Sigmoid colon (tissue), 7 donors: ENCODE results near the gene GTF2H1. TPM values are rescaled to one million over a fixed set of nuclear protein-coding genes. Genes with fewer than 3 reads are reported as not detected.

Source experiments
- DNase-seq: peaks from one replicate; pipeline ENCODE4 v3.0.0-alpha.2; 2019
- H3K27ac ChIP-seq, 4 donors: fragments of 200-600 bp; sonication (generic); one replicate each; pipeline ENCODE4 v1.5.1; 2016 to 2019; ENCODE audit warnings: mild to moderate bottlenecking in 1 of 4
- H3K27me3 ChIP-seq, 3 donors: fragments of 200-600 bp; sonication (generic); one replicate each; pipeline ENCODE4 v1.5.1; 2019; ENCODE audit warnings: mild to moderate bottlenecking in 1 of 3
- H3K36me3 ChIP-seq, 4 donors: fragments of 200-600 bp; sonication (generic); one replicate each; pipeline ENCODE4 v1.5.1; 2016 to 2019
- H3K4me1 ChIP-seq, 4 donors: fragments of 200-600 bp; sonication (generic); one replicate each; pipeline ENCODE4 v1.5.1; 2017 to 2019
- H3K4me3 ChIP-seq, 4 donors: fragments of 200-600 bp; sonication (generic); one replicate each; pipeline ENCODE4 v1.5.1; 2017 to 2019; ENCODE audit warnings: mild to moderate bottlenecking in 2 of 4, moderate library complexity in 1 of 4
- H3K9me3 ChIP-seq, 4 donors: fragments of 200-600 bp in 3 of 4; sonication (generic) in 3 of 4; one replicate each; pipeline versions ENCODE4 v1.5.1 to v1.6.1; 2013 to 2019
- EP300 ChIP-seq, 4 donors: sonication (generic); formaldehyde crosslinking; IDR thresholded peaks; one replicate each; pipeline ENCODE4 v1.6.1; 2017; ENCODE audit warnings: antibody characterized with exemption in 4 of 4
- POLR2A ChIP-seq, 2 donors: fragments of 450-650 bp; IDR thresholded peaks; one replicate each; pipeline ENCODE4 v1.6.1; 2016; ENCODE audit warnings: antibody characterized with exemption in 2 of 2, mild to moderate bottlenecking in 2 of 2, moderate library complexity in 2 of 2
- POLR2AphosphoS5 ChIP-seq, 4 donors: sonication (generic); formaldehyde crosslinking; IDR thresholded peaks; one replicate each; pipeline ENCODE4 v1.6.1; 2017; ENCODE audit warnings: antibody characterized with exemption in 4 of 4
- WGBS, 2 donors: extraction: QIAGEN DNeasy Blood & Tissue Kit; methylation state at CpG; one replicate each; pipeline ENCODE4 v1.1.7; 2013; 5-methylcytosine and 5-hydroxymethylcytosine counted together
- intact Hi-C: fragments of 100-400 bp; cut with DNase I; formaldehyde crosslinking; loops from one replicate; pipeline ENCODE4 v1.15.1; 2023
- polyA plus RNA-seq, 3 donors: library from polyadenylated mRNA; stranded (reverse); fragments of 200-250 nt; gene quantifications; one replicate each; pipeline ENCODE4 v1.2.3, GENCODE V29; 2013
- total RNA-seq, 4 donors: library from RNA; depleted of rRNA; stranded (reverse); fragments of >200 nt; gene quantifications; one replicate each; pipeline ENCODE4 v1.1.0, GENCODE V29; 2016
- TF ChIP-seq, protein P1 (sequence below), 4 experiments: fragments of 450-650 bp in 3 of 4; fragments of 200-600 bp in 1 of 4; IDR thresholded peaks; one replicate each; pipeline ENCODE4 v1.5.1; 2016 to 2019; ENCODE audit warnings: antibody characterized with exemption in 4 of 4, mild to moderate bottlenecking in 3 of 4, moderate library complexity in 2 of 4
- donor health status: healthy with polysubstance abuse.
- donor health status: Bipolar disorder and iron deficiency.
- donor health status: healthy.

The GTF2H1 gene
- total and polyA plus RNA-seq, 7 donors = 22.9 to 61.0 (median 50.2) TPM

DNA sequence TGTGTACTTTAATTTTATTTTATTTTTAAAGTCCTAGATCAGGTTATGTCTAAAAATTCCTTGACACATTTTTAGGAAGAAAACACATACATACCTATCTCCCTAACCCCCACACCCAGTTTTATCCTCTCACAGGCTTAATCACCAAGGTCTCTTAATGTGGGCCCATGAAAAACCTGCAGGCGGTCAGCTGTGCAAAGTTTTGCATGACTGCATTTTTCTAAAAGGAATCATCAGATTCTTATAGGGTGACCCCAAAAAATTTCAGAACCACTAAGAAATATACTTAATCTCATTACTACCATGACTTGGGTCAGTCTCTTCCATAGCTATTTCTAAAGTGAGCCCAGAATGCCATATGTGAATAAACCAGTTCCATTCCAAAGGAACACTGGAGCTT lies 36.5 kb upstream of the GTF2H1 start:
- no peak overlapping the region for H3K4me3 ChIP-seq
- H3K27me3 ChIP-seq = no peaks in the 10 kb centered on the region
- no peaks in the 10 kb centered on the region for H3K9me3 ChIP-seq
- no peak for DNase-seq
- peaks cover 0 to 68% (median 11%) of the 10 kb centered on the region in 4 donors for H3K36me3 ChIP-seq
- intact Hi-C loops = no loop called here
- no peaks in the 10 kb centered on the region for H3K4me1 ChIP-seq
- TF ChIP-seq POLR2A (IDR thresholded peaks at IDR 0.05) (no peak), POLR2AphosphoS5 (IDR thresholded peaks at IDR 0.05) (no peak), EP300 (IDR thresholded peaks at IDR 0.05) (no peak)
- TF ChIP-seq, protein P1, sequence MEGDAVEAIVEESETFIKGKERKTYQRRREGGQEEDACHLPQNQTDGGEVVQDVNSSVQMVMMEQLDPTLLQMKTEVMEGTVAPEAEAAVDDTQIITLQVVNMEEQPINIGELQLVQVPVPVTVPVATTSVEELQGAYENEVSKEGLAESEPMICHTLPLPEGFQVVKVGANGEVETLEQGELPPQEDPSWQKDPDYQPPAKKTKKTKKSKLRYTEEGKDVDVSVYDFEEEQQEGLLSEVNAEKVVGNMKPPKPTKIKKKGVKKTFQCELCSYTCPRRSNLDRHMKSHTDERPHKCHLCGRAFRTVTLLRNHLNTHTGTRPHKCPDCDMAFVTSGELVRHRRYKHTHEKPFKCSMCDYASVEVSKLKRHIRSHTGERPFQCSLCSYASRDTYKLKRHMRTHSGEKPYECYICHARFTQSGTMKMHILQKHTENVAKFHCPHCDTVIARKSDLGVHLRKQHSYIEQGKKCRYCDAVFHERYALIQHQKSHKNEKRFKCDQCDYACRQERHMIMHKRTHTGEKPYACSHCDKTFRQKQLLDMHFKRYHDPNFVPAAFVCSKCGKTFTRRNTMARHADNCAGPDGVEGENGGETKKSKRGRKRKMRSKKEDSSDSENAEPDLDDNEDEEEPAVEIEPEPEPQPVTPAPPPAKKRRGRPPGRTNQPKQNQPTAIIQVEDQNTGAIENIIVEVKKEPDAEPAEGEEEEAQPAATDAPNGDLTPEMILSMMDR (IDR thresholded peaks at IDR 0.05) = no peak
- whole genome bisulfite sequencing, 2 donors = 96 to 99% methylated on average over 1 of the region's 1 CpG
- no peak overlapping the region for H3K27ac ChIP-seq

DNA sequence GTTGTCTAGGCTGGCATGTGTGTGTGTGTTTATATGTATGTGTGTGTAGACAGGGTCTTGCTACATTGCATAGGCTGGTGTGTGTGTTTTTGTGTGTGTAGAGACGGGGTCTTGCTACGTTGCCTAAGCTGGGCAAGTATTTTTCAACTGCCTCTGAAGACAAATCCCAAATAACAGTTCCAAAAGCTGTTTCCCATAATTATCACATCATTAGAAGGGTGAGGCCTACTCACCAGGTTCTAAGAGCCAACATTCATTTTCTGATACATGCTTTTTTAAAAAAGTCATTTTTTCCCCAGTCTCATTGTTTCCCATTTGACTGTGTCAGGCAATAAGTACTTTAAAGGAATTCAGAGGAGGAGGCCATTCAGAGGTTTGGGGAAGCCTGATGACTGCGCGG lies 33.5 kb upstream of the GTF2H1 start:
- Histone ChIP-seq H3K27me3 (no peaks in the 10 kb centered on the region), H3K4me3 (no peak overlapping the region), H3K36me3 (peaks cover 5 to 81% (median 19%) of the 10 kb centered on the region in 4 donors), H3K27ac (no peak overlapping the region), H3K4me1 (no peaks in the 10 kb centered on the region), H3K9me3 (no peaks in the 10 kb centered on the region)
- 97 to 98% methylated on average over 4 of the region's 4 CpGs for WGBS, 2 donors
- TF ChIP-seq EP300 (IDR thresholded peaks at IDR 0.05) = no peak
- TF ChIP-seq POLR2A (IDR thresholded peaks at IDR 0.05) = no peak
- TF ChIP-seq, protein P1 (IDR thresholded peaks at IDR 0.05) = no peak
- TF ChIP-seq POLR2AphosphoS5 (IDR thresholded peaks at IDR 0.05) = no peak
- no peak for DNase-seq
- intact Hi-C loops = no loop called here

DNA sequence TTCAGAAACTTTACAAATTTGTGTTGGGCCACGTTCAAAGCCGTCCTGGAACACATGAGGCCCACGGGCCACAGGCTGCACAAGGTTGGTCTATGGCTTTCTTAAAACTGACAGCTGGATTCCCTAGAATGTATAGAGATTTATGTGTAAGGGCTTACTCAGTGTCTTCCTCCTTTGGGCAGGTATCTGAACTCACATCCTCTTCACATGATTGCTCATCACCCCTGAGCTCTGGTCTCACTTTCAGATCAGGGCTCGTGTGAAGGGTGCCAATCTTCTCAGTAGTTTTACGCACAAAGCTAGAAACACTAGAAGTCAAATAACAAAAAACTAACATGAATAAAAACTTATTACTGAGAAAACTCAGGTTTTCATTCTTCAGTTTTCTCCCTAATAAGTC lies 27.5 kb upstream of the GTF2H1 start:
- peaks cover 16 to 97% (median 32%) of the 10 kb centered on the region in 4 donors for H3K36me3 ChIP-seq
- WGBS, 2 donors = 92 to 95% methylated on average over 5 of the region's 5 CpGs
- DNase-seq = no peak
- H3K9me3 ChIP-seq = no peaks in the 10 kb centered on the region
- no peaks in the 10 kb centered on the region for H3K27me3 ChIP-seq
- intact Hi-C loops = no loop called here
- no peak overlapping the region for H3K27ac ChIP-seq
- H3K4me1 ChIP-seq = no peaks in the 10 kb centered on the region
- H3K4me3 ChIP-seq = no peak overlapping the region
- TF ChIP-seq EP300 (IDR thresholded peaks at IDR 0.05) (no peak), POLR2A (IDR thresholded peaks at IDR 0.05) (no peak)

DNA sequence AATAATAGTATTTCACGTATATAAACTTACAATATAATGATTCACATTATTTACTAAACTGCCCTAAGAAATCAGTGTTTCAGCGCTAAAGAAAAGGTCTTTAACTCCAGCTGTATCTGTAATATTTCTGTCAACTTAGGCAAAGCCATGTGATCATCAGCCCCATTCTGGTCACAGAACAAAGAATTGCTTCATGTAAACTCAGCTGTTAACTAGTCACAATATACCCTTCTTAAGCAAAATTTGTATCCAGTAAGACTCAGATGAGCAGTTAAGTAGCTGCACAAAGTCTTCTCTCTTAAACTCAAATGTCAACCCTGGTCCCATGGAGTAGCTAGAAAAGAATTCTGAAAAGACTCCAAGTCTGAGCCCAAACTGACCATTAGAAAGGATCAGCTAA lies 27.1 kb upstream of the GTF2H1 start:
- Histone ChIP-seq H3K4me3 (no peak overlapping the region), H3K9me3 (no peaks in the 10 kb centered on the region), H3K4me1 (no peaks in the 10 kb centered on the region), H3K36me3 (peaks cover 16 to 97% (median 32%) of the 10 kb centered on the region in 4 donors), H3K27me3 (no peaks in the 10 kb centered on the region), H3K27ac (no peak overlapping the region)
- DNase-seq = no peak
- TF ChIP-seq, protein P1 (IDR thresholded peaks at IDR 0.05) = no peak
- TF ChIP-seq POLR2A (IDR thresholded peaks at IDR 0.05) = no peak
- 91 to 92% methylated on average over 2 of the region's 2 CpGs for WGBS, 2 donors
- intact Hi-C loops = no loop called here

DNA sequence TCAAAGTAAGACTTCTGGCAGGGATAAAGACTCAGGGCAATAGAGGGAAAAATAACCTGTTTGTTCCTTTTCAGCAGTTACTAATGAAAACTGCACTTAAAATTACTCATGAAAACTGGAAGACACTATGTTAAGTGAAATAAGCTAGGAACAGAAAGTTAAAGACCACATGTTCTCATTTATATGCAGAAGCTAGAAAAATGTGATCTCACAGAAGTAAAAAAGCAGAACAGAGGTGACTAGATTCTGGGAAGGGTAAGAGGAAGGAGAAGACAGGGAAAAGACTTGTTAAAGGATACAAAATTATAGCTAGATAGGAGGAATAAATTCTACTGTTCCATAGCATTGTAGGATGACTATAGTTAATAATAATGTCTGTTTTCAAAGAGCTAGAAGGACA lies 22.6 kb upstream of the GTF2H1 start:
- no peaks in the 10 kb centered on the region for H3K4me1 ChIP-seq
- H3K9me3 ChIP-seq = no peaks in the 10 kb centered on the region
- H3K27ac ChIP-seq = no peak overlapping the region
- no peak for DNase-seq
- peaks cover 8 to 96% (median 22%) of the 10 kb centered on the region in 4 donors for H3K36me3 ChIP-seq
- no peaks in the 10 kb centered on the region for H3K27me3 ChIP-seq
- no peak overlapping the region for H3K4me3 ChIP-seq
- TF ChIP-seq, protein P1 (IDR thresholded peaks at IDR 0.05) = no peak
- TF ChIP-seq POLR2AphosphoS5 (IDR thresholded peaks at IDR 0.05) (no peak), EP300 (IDR thresholded peaks at IDR 0.05) (no peak), POLR2A (IDR thresholded peaks at IDR 0.05) (no peak)
- intact Hi-C loops = no loop called here
